Measurements from ENCODE around the gene ZNF425. TPM values are rescaled to one million over a fixed set of nuclear protein-coding genes. Genes with fewer than 3 reads are reported as not detected.
"Not testable (repeated sequence)": the region's sequence is repeated elsewhere in the genome, so short reads cannot be mapped to it uniquely, and the experiment has no call there.

The ZNF425 gene
- total RNA-seq, 1 experiment from 2014 or later: 4.7 TPM

GRCh38 chr7:149081914-149082313, 44.2 kb downstream of the ZNF425 start:
- in situ Hi-C loops (cut with HindIII; ENCODE audit: low sequenced_read_pairs): no loop called here
- no peak for DNase-seq (ENCODE audit: low spot score)

GRCh38 chr7:149077594-149077993, 48.5 kb downstream of the ZNF425 start:
- DNase-seq (ENCODE audit: low spot score): no peak
- in situ Hi-C loops (cut with HindIII; ENCODE audit: low sequenced_read_pairs): no loop called here

GRCh38 chr7:149075286-149075685, 50.8 kb downstream of the ZNF425 start:
- in situ Hi-C loops (cut with HindIII; ENCODE audit: low sequenced_read_pairs): no loop called here
- DNase-seq (ENCODE audit: low spot score): no peak

- no peak for DNase-seq (ENCODE audit: low spot score)
- in situ Hi-C loops (cut with HindIII; ENCODE audit: low sequenced_read_pairs): no loop called here
These were observed 51.8 kb downstream of the ZNF425 start for GRCh38 chr7:149074116-149074885.

GRCh38 chr7:149072438-149072775, 53.7 kb downstream of the ZNF425 start:
- no peak for DNase-seq (ENCODE audit: low spot score)
- in situ Hi-C loops (cut with HindIII; ENCODE audit: low sequenced_read_pairs): no loop called here

- in situ Hi-C loops (cut with HindIII; ENCODE audit: low sequenced_read_pairs): no loop called here
- no peak for DNase-seq (ENCODE audit: low spot score)
These were observed 54.3 kb downstream of the ZNF425 start for GRCh38 chr7:149071641-149072437.

- DNase-seq (ENCODE audit: low spot score): no peak
- in situ Hi-C loops (cut with HindIII; ENCODE audit: low sequenced_read_pairs): no loop called here
These were observed 54.9 kb downstream of the ZNF425 start for GRCh38 chr7:149071182-149071635.

- in situ Hi-C loops (cut with HindIII; ENCODE audit: low sequenced_read_pairs): no loop called here
- DNase-seq (ENCODE audit: low spot score): no peak
These were observed 55.6 kb downstream of the ZNF425 start for GRCh38 chr7:149070372-149071125.

- in situ Hi-C loops (cut with HindIII; ENCODE audit: low sequenced_read_pairs): no loop called here
- DNase-seq (ENCODE audit: low spot score): no peak
These were observed 58.3 kb downstream of the ZNF425 start for GRCh38 chr7:149067869-149068268.

- in situ Hi-C loops (cut with HindIII; ENCODE audit: low sequenced_read_pairs): no loop called here
- no peak for DNase-seq (ENCODE audit: low spot score)
These were observed 62.6 kb downstream of the ZNF425 start for GRCh38 chr7:149063476-149063875.

GRCh38 chr7:149062217-149062899, 63.8 kb downstream of the ZNF425 start:
- in situ Hi-C loops (cut with HindIII; ENCODE audit: low sequenced_read_pairs); DNase-seq (ENCODE audit: low spot score): not testable (repeated sequence)

GRCh38 chr7:149060156-149060555, 66.0 kb downstream of the ZNF425 start:
- in situ Hi-C loops (cut with HindIII; ENCODE audit: low sequenced_read_pairs): no loop called here
- DNase-seq (ENCODE audit: low spot score): no peak

GRCh38 chr7:149053885-149054284, 72.2 kb downstream of the ZNF425 start:
- DNase-seq (ENCODE audit: low spot score): no peak
- in situ Hi-C loops (cut with HindIII; ENCODE audit: low sequenced_read_pairs): no loop called here

- in situ Hi-C loops (cut with HindIII; ENCODE audit: low sequenced_read_pairs): no loop called here
- DNase-seq (ENCODE audit: low spot score): no peak
These were observed 72.7 kb downstream of the ZNF425 start for GRCh38 chr7:149053384-149053783.

Other genes with a start within 250 kb of the ZNF425 start
- gene EZH2, start 242.0 kb downstream of the ZNF425 start, total RNA-seq (2014; rRNA removed; shearing (Covaris generic)): 33.4 and 37.5 TPM in 2 replicates
- 256 and 309 TPM in 2 replicates for gene PDIA4, start 97.8 kb downstream of the ZNF425 start, total RNA-seq (2014; rRNA removed; shearing (Covaris generic))
- gene ZNF786, start 35.6 kb downstream of the ZNF425 start, total RNA-seq (2014; rRNA removed; shearing (Covaris generic)): 5.2 and 6.4 TPM in 2 replicates
- gene ZNF398, start 21.1 kb upstream of the ZNF425 start, total RNA-seq (2014; rRNA removed; shearing (Covaris generic)): 7.1 and 8.8 TPM in 2 replicates
- gene ZNF282, start 69.2 kb upstream of the ZNF425 start, total RNA-seq (2014; rRNA removed; shearing (Covaris generic)): 13.4 and 22.6 TPM in 2 replicates
- 11.6 and 15.9 TPM in 2 replicates for gene ZNF212, start 113.3 kb upstream of the ZNF425 start, total RNA-seq (2014; rRNA removed; shearing (Covaris generic))
- gene ZNF783, start 135.9 kb upstream of the ZNF425 start, total RNA-seq (2014; rRNA removed; shearing (Covaris generic)): 12.8 and 16.9 TPM in 2 replicates